H1 (cell line): ENCODE data around the gene TAF3. TPM values are rescaled to one million over a fixed set of nuclear protein-coding genes. Genes with fewer than 3 reads are reported as not detected.

Source experiments
- MAFK ChIP-seq: IDR thresholded peaks from 2 replicates; pipeline ENCODE4 v1.6.1; 2012; ENCODE audit warnings: low read depth, mild to moderate bottlenecking, improper control_type of control experiment, low read length
- polyA plus RNA-seq, 7 experiments: library from polyadenylated mRNA; depleted of rRNA in 3 of 7; stranded (reverse) in 5 of 7; unstranded in 2 of 7; fragments of >200 nt in 5 of 7; fragments of 200-250 nt in 2 of 7; gene quantifications; 1 replicate in 5 of 7; 2 replicates in 1 of 7; 4 replicates in 1 of 7; pipeline versions ENCODE4 v1.2.1 to v1.2.3, GENCODE V29; 2011 to 2013; ENCODE audit warnings: missing spikeins in 2 of 7, mixed read lengths in 2 of 7
- total RNA-seq: library from RNA; stranded (reverse); fragmentation: NEBNext Ultra II Directional; extraction: Animal tissue kit (Norgen Biotek cat#: 25700); gene quantifications from 2 replicates; pipeline ENCODE4 v1.2.1, GENCODE V29; 2021

Gene TAF3
- total and polyA plus RNA-seq, 2 of the 8 experiments (the other 6 are each of a cell fraction or from before 2014, with no cell fraction given), result 1.5 to 11.2 TPM

DNA sequence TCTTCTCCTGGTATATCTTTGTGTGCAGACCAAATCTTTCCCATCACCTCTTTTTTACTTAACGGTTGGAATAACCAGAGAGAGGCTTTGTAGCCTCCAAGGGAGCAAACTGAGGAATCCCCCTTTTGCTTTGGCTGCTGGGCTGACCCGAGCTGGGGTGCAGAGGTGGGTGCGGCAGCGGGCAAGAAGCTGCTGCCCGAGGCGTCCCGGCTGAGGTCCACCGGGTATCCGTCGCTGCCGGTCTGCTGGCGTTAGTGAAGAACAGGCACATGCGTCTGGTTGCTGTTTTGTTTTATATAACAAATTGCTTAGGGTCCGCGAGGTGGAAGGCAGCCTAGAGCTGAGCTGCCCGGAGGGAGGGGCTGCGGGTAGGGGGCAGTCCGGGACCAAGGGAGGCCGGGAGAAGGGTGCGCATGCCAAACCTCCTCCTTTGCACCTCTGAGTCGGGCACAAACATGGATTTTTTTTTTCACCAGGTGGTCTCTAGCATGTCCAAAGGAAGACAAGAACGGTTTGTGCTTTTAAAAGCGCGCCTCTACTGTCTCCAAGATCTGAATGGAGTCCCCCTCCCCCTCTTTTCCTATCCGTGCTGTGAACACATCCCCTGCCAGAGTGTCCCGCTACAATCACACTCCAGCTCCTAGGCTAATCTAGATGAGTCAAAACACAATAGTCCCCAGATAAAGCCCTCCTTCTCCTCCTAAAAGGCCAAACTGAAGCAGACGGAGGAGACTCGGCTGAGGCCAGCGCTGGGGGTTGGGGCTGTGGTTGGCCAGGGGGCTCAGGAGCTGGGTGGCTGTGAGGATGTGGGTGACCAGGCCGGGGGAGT is 229.4 kb downstream of the TAF3 start (continued):
- no peak for TF ChIP-seq MAFK
